NB4 (cell line): Measurements from ENCODE around the gene CD302.
"Not testable (repeated sequence)": the region's sequence is repeated elsewhere in the genome, so short reads cannot be mapped to it uniquely, and the experiment has no call there.

Experiments
- CTCF ChIP-seq: IDR thresholded peaks from one replicate; pipeline ENCODE4 v1.5.1; 2012; ENCODE audit warnings: low read depth, low read length
- MAX ChIP-seq: IDR thresholded peaks from 2 replicates; pipeline ENCODE4 v1.6.1; 2011; ENCODE audit warnings: low read depth, low read length
- POLR2A ChIP-seq: IDR thresholded peaks from 2 replicates; pipeline ENCODE4 v1.6.1; 2011; ENCODE audit warnings: mild to moderate bottlenecking; ENCODE audit not compliant: insufficient read length; ENCODE audit errors: extremely low read depth

- not testable (repeated sequence) for TF ChIP-seq POLR2A, CTCF, MAX
These were observed 24.4 kb upstream of the CD302 start for GRCh38 chr2:159822478-159822833.
